ENCODE data around the gene RASIP1.
"Not testable (repeated sequence)": the region's sequence is repeated elsewhere in the genome, so short reads cannot be mapped to it uniquely, and the experiment has no call there.

The RASIP1 gene

DNA sequence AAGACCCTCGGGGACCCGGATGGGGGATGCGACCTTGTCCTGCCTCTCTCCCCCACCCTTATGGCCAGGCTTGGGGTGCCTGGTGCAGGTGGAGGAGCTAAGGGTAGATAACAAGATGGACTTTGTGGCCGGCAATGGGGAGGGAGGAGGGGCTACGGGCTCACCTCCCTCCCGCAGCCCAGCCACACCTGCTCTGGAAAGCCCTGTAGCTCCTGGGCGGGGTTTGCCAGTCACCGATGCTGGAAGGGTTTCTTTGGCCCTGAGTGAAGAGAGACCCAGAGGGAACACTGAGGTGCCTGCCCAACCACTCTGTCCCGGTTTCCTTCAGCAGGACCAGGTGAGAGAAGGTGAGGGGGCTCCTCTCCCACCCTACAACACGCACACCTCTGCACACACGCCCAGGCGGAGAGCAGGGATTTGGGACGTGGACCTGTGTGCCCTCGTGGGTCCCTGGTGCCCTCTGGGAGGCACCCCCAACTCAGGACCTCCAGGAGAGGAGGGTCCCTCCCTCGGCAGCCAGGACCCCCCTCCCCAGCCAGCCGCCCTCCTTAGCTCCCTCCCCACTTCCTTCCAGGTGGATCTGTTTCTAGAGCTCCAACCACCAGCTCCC is 44.6 kb downstream of the RASIP1 start, which contains the start of gene FUT2:
FUT2 (plus strand) TSS at position 229 of the 610 bp plus-strand sequence. CDS start 6,986 bp downstream, outside the sequence.
- no peak for DNase-seq (ENCODE audit: low spot score)
- TF ChIP-seq, protein P1, sequence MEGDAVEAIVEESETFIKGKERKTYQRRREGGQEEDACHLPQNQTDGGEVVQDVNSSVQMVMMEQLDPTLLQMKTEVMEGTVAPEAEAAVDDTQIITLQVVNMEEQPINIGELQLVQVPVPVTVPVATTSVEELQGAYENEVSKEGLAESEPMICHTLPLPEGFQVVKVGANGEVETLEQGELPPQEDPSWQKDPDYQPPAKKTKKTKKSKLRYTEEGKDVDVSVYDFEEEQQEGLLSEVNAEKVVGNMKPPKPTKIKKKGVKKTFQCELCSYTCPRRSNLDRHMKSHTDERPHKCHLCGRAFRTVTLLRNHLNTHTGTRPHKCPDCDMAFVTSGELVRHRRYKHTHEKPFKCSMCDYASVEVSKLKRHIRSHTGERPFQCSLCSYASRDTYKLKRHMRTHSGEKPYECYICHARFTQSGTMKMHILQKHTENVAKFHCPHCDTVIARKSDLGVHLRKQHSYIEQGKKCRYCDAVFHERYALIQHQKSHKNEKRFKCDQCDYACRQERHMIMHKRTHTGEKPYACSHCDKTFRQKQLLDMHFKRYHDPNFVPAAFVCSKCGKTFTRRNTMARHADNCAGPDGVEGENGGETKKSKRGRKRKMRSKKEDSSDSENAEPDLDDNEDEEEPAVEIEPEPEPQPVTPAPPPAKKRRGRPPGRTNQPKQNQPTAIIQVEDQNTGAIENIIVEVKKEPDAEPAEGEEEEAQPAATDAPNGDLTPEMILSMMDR (IDR thresholded peaks at IDR 0.05; ENCODE audit: borderline replicate concordance, control extremely low read depth, extremely low read depth, insufficient read depth, missing control alignments): no peak
- in situ Hi-C loops (cut with MboI; ENCODE audit: low sequenced_read_pairs, unreplicated experiment): no loop called here

DNA sequence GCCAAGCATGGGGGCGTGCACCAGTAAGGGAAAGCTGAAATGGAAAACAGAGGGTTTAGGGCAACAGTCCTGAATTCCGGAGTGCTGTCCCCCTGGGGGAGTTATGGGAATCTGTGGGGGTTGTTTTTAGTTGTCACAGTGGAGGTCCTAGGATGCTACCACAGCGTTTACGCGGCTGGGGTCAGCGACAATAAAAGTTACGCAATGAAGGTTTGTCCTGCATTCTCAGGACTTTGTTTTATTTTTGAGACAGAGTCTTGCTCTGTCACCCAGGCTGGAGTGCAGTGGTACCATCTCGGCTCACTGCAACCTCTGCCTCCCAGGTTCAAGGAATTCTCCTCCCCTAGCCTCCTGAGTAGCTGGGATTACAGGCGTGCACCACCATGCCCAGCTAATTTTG is 46.8 kb downstream of the RASIP1 start:
- in situ Hi-C loops (cut with MboI; ENCODE audit: low sequenced_read_pairs, unreplicated experiment): not testable (repeated sequence)

GRCh38 chr19:48689449-48689848 is 51.0 kb downstream of the RASIP1 start:
- no peak for DNase-seq (ENCODE audit: low spot score)
- in situ Hi-C loops (cut with MboI; ENCODE audit: low sequenced_read_pairs, unreplicated experiment): no loop called here
- TF ChIP-seq, protein P1 (IDR thresholded peaks at IDR 0.05; ENCODE audit: borderline replicate concordance, control extremely low read depth, extremely low read depth, insufficient read depth, missing control alignments): no peak

More for the DNA sequence above, 46.8 kb downstream of the RASIP1 start:
- DNase-seq (ENCODE audit: low spot score): not testable (repeated sequence)

- DNase-seq (ENCODE audit: low spot score): no peak
- in situ Hi-C loops (cut with MboI; ENCODE audit: low sequenced_read_pairs, unreplicated experiment): no loop called here
- TF ChIP-seq, protein P1 (IDR thresholded peaks at IDR 0.05; ENCODE audit: borderline replicate concordance, control extremely low read depth, extremely low read depth, insufficient read depth, missing control alignments): no peak
Measured at GRCh38 chr19:48687776-48688175, 52.6 kb downstream of the RASIP1 start.

DNA sequence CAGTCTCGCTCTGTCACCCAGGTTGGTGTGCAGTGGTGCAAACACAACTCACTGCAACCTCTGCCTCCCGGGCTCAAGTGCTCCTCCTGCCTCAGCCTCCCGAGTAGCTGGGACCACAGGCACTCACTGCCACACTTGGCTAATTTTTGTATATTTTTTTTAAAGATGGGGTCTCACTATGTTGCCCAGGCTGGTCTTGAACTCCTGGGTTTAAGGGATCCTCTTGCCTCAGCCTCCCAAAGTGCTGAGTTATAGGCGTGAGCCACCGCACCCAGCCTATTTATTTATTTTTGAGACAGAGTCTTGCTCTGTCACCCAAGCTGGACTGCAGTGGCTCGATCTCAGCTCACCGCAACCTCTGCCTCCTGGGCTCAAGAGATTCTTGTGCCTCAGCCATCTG is 53.8 kb downstream of the RASIP1 start:
- in situ Hi-C loops (cut with MboI; ENCODE audit: low sequenced_read_pairs, unreplicated experiment); DNase-seq (ENCODE audit: low spot score): not testable (repeated sequence)

DNA sequence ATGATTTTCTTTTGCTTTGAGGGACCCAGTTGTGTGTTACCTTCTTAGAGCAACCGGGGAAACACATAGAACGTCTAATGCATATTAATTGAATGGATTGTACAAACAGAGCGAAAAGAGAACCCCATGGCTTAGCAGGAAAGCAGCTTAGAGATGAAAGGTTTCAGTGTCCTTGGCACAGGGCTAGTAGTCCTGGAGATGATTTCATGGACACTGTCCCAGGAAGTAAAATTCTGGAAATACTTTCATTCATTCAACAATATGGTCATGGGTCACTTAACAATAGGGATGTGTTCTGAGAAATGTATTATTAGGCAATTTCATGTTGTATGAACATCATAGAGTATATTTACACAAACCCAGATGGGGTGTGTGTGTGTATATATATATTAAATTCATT is 54.3 kb downstream of the RASIP1 start:
- in situ Hi-C loops (cut with MboI; ENCODE audit: low sequenced_read_pairs, unreplicated experiment): no loop called here
- TF ChIP-seq, protein P1 (IDR thresholded peaks at IDR 0.05; ENCODE audit: borderline replicate concordance, control extremely low read depth, extremely low read depth, insufficient read depth, missing control alignments): no peak
- no peak for DNase-seq (ENCODE audit: low spot score)

DNA sequence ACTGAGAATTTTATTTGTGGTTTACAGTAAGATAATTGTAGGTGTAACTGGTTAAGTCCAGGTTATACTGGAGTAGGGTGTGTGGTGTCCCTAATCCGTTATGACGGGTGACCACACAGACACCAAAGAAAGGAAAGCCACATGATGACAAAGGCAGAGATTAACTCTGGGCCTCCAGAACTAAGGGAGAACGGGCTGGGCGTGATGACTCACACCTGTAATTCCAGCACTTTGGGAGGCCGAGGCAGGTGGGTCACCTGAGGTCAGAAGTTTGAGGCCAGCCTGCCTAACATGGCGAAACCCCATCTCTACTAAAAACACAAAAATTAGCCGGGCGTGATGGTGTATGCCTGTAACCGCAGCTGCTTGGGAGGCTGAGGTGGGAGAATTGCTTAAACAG is 54.8 kb downstream of the RASIP1 start:
- in situ Hi-C loops (cut with MboI; ENCODE audit: low sequenced_read_pairs, unreplicated experiment): no loop called here
- DNase-seq (ENCODE audit: low spot score): no peak
- TF ChIP-seq, protein P1 (IDR thresholded peaks at IDR 0.05; ENCODE audit: borderline replicate concordance, control extremely low read depth, extremely low read depth, insufficient read depth, missing control alignments): no peak

DNA sequence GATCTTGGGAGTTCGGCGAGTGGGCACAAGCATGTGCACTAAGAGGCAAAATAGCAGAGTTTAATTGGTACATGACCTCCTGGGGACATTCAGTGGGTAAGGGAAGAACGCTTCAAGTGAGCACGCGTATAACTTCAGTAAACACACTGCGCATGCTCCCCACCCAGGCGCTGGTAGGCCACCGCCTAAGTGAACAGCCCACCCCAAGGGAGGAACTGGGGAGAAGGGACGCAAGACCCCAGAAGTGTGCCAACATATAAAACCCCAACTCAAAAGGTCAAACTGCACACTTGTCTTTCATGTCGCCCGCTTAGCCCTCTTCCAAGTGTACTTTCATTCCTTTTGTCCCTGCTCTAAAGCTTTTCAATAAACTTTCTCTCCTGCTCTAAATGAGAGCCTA is 57.1 kb downstream of the RASIP1 start:
- TF ChIP-seq, protein P1 (IDR thresholded peaks at IDR 0.05; ENCODE audit: borderline replicate concordance, control extremely low read depth, extremely low read depth, insufficient read depth, missing control alignments): no peak
- no peak for DNase-seq (ENCODE audit: low spot score)
- in situ Hi-C loops (cut with MboI; ENCODE audit: low sequenced_read_pairs, unreplicated experiment): no loop called here
